HEK293 (cell line): ENCODE data around the gene NFKBIB.
"Not testable (repeated sequence)": the region's sequence is repeated elsewhere in the genome, so short reads cannot be mapped to it uniquely, and the experiment has no call there.

Experiments used
- CTCF ChIA-PET: fragments of 350-600 bp; formaldehyde crosslinking; extraction: SDS; loops from one replicate; lab custom pipeline; 2021; ENCODE audit warnings: antibody characterized with exemption; lab: Yijun Ruan, JAX
- POLR2A ChIA-PET: fragments of 300-600 bp; formaldehyde crosslinking; extraction: SDS; loops from one replicate; lab custom pipeline; 2020; ENCODE audit warnings: antibody characterized with exemption, inconsistent platforms; lab: Yijun Ruan, JAX
- H3K27ac ChIP-seq: fragments of 200-500 bp; sonication (Bioruptor generic); 2 replicates; pipeline ENCODE4 v1.5.1; 2014; ENCODE audit warnings: low read depth, low read length, control low read depth, inconsistent platforms; ENCODE audit errors: extremely low read depth
- H3K36me3 ChIP-seq, 2 experiments: fragments of 200-500 bp in 1 of 2; sonication (Bioruptor generic) in 1 of 2; 1 replicate in 1 of 2; 2 replicates in 1 of 2; pipeline ENCODE4 v1.5.1; 2014 to 2017; ENCODE audit warnings: inconsistent platforms in 2 of 2, low read length in 2 of 2; ENCODE audit not compliant: control insufficient read depth in 2 of 2, insufficient read depth in 1 of 2
- H3K4me1 ChIP-seq: fragments of 200-500 bp; sonication (Bioruptor generic); 2 replicates; pipeline ENCODE4 v1.5.1; 2014; ENCODE audit warnings: mild to moderate bottlenecking, low read length, inconsistent platforms; ENCODE audit not compliant: control insufficient read depth, insufficient read depth
- H3K4me3 ChIP-seq: 2 replicates; pipeline ENCODE4 v1.5.1; 2011; ENCODE audit warnings: low read depth, mild to moderate bottlenecking, control low read depth, low read length, moderate library complexity
- H3K9me3 ChIP-seq: fragments of 200-500 bp; sonication (Bioruptor generic); 2 replicates; pipeline ENCODE4 v1.5.1; 2014; ENCODE audit warnings: low read depth, low read length, inconsistent platforms; ENCODE audit not compliant: control insufficient read depth, insufficient read depth
- EGR2 ChIP-seq: fragments of 450-650 bp; formaldehyde crosslinking; IDR thresholded peaks from 2 replicates; pipeline ENCODE4 v1.5.1; 2016; ENCODE audit warnings: low read depth, missing biosample characterization, missing genetic modification characterization
- HOXC10 ChIP-seq: sonication (generic); formaldehyde crosslinking; IDR thresholded peaks from 2 replicates; pipeline ENCODE4 v1.8.1; 2023; ENCODE audit warnings: mild to moderate bottlenecking, missing genetic modification reagents
- KLF1 ChIP-seq: fragments of 450-650 bp; formaldehyde crosslinking; IDR thresholded peaks from 2 replicates; pipeline ENCODE4 v1.5.1; 2016; ENCODE audit warnings: missing biosample characterization, missing genetic modification characterization
- ZBTB10 ChIP-seq: fragments of 450-650 bp; formaldehyde crosslinking; IDR thresholded peaks from 2 replicates; pipeline ENCODE4 v1.5.1; 2016; ENCODE audit warnings: missing biosample characterization, missing genetic modification characterization
- ZFHX2 ChIP-seq: fragments of 450-650 bp; formaldehyde crosslinking; conservative IDR thresholded peaks from 2 replicates; pipeline ENCODE4 v1.5.1; 2016; ENCODE audit warnings: missing biosample characterization, missing genetic modification characterization
- ZNF433 ChIP-seq: fragments of 450-650 bp; formaldehyde crosslinking; IDR thresholded peaks from 2 replicates; pipeline ENCODE4 v1.5.1; 2016; ENCODE audit warnings: missing biosample characterization, missing genetic modification characterization, low read depth
- ZNF513 ChIP-seq: fragments of 450-650 bp; IDR thresholded peaks from 2 replicates; pipeline ENCODE4 v1.5.1; 2018; ENCODE audit warnings: missing biosample characterization, missing genetic modification characterization
- ZNF521 ChIP-seq: fragments of 450-650 bp; formaldehyde crosslinking; IDR thresholded peaks from 2 replicates; pipeline ENCODE4 v1.5.1; 2017; ENCODE audit warnings: missing biosample characterization, mild to moderate bottlenecking, missing genetic modification characterization
- ZNF776 ChIP-seq: fragments of 450-650 bp; formaldehyde crosslinking; IDR thresholded peaks from 2 replicates; pipeline ENCODE4 v1.5.0; 2017; ENCODE audit warnings: missing biosample characterization, missing genetic modification characterization, borderline replicate concordance
- ZNF785 ChIP-seq: fragments of 450-650 bp; formaldehyde crosslinking; IDR thresholded peaks from 2 replicates; pipeline ENCODE4 v1.5.1; 2016; ENCODE audit warnings: missing biosample characterization, missing genetic modification characterization
- ZSCAN5A ChIP-seq: fragments of 450-650 bp; formaldehyde crosslinking; IDR thresholded peaks from 2 replicates; pipeline ENCODE4 v1.5.1; 2016; ENCODE audit warnings: missing biosample characterization, missing genetic modification characterization
- TF ChIP-seq, protein P1 (sequence below): fragments of 450-650 bp; formaldehyde crosslinking; IDR thresholded peaks from 2 replicates; pipeline ENCODE4 v1.5.1; 2016; ENCODE audit warnings: missing biosample characterization, missing genetic modification characterization

The NFKBIB gene

GRCh38 chr19:38869836-38870607, 29.7 kb upstream of the NFKBIB start:
- Histone ChIP-seq H3K27ac (no peak overlapping the region), H3K36me3 (peaks cover 5 to 12% of the 10 kb centered on the region in 2 experiments; a peak in 2 of 3 replicates), H3K4me3 (no peak overlapping the region), H3K4me1 (peaks cover 2% of the 10 kb centered on the region; the same call in 1 of the 2 replicates), H3K9me3 (no peaks in the 10 kb centered on the region)
- POLR2A ChIA-PET, result no interaction called here
- CTCF ChIA-PET, result interaction anchor here (0.6 to 1.3 kb wide), 4 partner anchors 10 to 18 kb away, joined by 3 to 7 read pairs (median 4); no protein-coding TSS in a partner anchor
- TF ChIP-seq EGR2 (tag by site-specific recombination), result peak; percentile 89
- no peak for TF ChIP-seq ZNF521 (tag by site-specific recombination)
- TF ChIP-seq, protein P1, sequence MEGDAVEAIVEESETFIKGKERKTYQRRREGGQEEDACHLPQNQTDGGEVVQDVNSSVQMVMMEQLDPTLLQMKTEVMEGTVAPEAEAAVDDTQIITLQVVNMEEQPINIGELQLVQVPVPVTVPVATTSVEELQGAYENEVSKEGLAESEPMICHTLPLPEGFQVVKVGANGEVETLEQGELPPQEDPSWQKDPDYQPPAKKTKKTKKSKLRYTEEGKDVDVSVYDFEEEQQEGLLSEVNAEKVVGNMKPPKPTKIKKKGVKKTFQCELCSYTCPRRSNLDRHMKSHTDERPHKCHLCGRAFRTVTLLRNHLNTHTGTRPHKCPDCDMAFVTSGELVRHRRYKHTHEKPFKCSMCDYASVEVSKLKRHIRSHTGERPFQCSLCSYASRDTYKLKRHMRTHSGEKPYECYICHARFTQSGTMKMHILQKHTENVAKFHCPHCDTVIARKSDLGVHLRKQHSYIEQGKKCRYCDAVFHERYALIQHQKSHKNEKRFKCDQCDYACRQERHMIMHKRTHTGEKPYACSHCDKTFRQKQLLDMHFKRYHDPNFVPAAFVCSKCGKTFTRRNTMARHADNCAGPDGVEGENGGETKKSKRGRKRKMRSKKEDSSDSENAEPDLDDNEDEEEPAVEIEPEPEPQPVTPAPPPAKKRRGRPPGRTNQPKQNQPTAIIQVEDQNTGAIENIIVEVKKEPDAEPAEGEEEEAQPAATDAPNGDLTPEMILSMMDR (tag by site-specific recombination), result 0 out of 2 replicates have a peak, but pooled peaks have one; percentile 13
- TF ChIP-seq ZBTB10 (tag by site-specific recombination), result 0 out of 2 replicates have a peak, but pooled peaks have one; percentile 13
- no peak for TF ChIP-seq ZNF433 (tag by site-specific recombination)
- peak; percentile 87 for TF ChIP-seq ZFHX2 (tag by site-specific recombination)
- TF ChIP-seq ZSCAN5A (tag by site-specific recombination), result no peak
- no peak for TF ChIP-seq HOXC10

DNA sequence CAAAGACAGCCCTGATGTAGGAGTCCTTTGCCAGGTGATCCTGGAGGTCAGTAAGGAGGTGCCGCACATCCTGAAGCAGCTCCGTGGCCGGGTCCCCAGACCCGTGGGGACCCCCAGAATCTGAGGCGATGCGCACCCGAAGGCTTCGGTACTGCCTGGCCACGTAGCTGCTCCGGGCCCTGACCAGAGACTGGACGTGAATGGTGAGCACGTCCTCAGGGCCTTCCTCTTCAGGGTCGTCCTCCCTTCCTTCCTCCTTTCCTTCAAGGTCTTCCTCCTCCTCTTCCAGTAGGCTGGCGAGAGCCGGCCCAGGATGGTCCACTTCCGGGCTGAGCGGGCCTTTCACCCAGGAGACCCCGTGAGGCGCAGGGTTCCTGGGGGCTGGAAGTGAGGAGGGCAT, 29.2 kb upstream of the NFKBIB start:
- ChIA-PET POLR2A (interaction anchor here (0.8 to 0.9 kb wide), 2 partner anchors 18 to 19 kb away, joined by 3 read pairs; no protein-coding TSS in a partner anchor), CTCF (interaction anchor here (0.6 to 1.3 kb wide), 3 partner anchors 10 to 17 kb away, joined by 3 to 7 read pairs (median 3); no protein-coding TSS in a partner anchor)
- H3K27ac ChIP-seq, result no peak overlapping the region
- TF ChIP-seq ZNF776 (tag by site-specific recombination), result no peak
- TF ChIP-seq KLF1 (tag by site-specific recombination), result no peak
- peak; percentile 60; the same call in 1 of the 2 replicates for TF ChIP-seq ZNF513 (tag by site-specific recombination)
- TF ChIP-seq ZNF785, result no peak
- 0 out of 2 replicates have a peak, but pooled peaks have one; percentile 13 for TF ChIP-seq ZBTB10 (tag by site-specific recombination)
- no peak overlapping the region for H3K4me3 ChIP-seq
- peaks cover 2% of the 10 kb centered on the region; the same call in 1 of the 2 replicates for H3K4me1 ChIP-seq
- H3K9me3 ChIP-seq, result no peaks in the 10 kb centered on the region
- H3K36me3 ChIP-seq, result peaks cover 5 to 12% of the 10 kb centered on the region in 2 experiments; a peak in 2 of 3 replicates

GRCh38 chr19:38873400-38873799, 26.4 kb upstream of the NFKBIB start:
- H3K36me3 ChIP-seq, H3K27ac ChIP-seq, H3K4me1 ChIP-seq, H3K4me3 ChIP-seq, H3K9me3 ChIP-seq: not testable (repeated sequence)
- CTCF ChIA-PET, result interaction anchor here (0.6 to 9.0 kb wide), 4 partner anchors 15 to 358 kb away, joined by 3 to 84 read pairs (median 3); partner anchors contain the start of genes MRPS12 and SARS2
- POLR2A ChIA-PET, result interaction anchor here (3.1 kb wide), 1 partner anchor 24 kb away, joined by 22 read pairs; the partner anchor contains the start of gene HNRNPL
